Activated gamma-delta T cell treated with Interleukin-2 at 50 U/mL for 16 hours (primary cell): ENCODE data around the gene VAPA.
"Not testable (repeated sequence)": the region's sequence is repeated elsewhere in the genome, so short reads cannot be mapped to it uniquely, and the experiment has no call there.

Source experiments
- DNase-seq: peaks from one replicate; pipeline ENCODE4 v3.0.0-alpha.2; 2020

VAPA gene

DNA sequence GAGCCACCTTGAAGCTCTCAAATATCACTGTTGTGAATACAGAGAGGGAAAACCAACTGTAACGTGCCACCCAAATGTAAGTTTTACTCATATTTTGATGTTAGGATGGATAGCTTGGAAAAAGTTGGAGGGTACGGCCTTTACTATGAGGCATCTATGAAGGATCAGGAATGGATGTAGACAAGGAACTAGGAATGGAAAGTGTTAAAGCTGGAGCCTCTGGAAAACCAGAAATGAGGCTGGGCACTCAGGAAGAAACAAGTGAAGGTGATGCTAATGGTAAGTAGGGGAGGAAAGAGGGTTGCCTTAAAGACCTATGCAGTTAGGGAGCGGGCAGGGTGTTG, 27.8 kb upstream of the VAPA start:
- no peak for DNase-seq

DNA sequence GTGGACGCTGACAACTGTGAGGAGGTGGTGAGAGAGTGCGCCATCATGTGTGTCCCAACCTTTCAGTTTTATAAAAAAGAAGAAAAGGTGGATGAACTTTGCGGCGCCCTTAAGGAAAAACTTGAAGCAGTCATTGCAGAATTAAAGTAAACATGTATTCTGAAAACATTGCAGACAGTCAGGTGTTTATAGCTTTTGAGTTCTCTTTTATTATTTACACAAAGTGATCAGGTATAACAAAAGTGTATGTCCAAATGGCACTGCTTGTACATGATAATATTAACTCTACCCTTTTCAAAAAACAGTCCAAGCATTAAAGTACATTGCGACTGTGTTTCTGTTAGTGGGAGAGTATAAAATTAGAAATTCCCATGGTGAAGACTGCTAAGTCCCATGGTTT, 25.8 kb upstream of the VAPA start:
- DNase-seq = no peak

GRCh38 chr18:9890196-9890595, 23.6 kb upstream of the VAPA start:
- DNase-seq = no peak

- DNase-seq = no peak
These were observed 22.9 kb upstream of the VAPA start for GRCh38 chr18:9890957-9891356.

DNA sequence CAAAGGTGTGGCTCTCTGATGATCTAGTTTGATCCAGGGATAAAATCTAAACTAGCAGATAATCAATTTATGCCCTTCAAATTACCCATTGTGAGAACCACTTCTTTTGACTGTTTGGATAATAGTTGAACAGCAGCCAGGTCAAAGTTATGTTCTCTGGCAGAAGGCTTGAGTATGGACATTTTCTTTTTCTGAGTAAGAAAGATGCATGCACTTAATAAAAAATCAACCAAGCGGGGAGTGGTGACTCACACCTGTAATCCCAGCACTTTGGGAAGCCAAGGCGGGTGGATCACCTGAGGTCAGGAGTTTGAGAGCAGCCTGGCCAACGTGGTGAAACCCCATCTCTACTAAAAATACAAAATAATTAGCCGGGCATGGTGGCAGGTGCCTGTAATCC, 22.3 kb upstream of the VAPA start:
- DNase-seq = not testable (repeated sequence)

GRCh38 chr18:9894454-9895068, 19.3 kb upstream of the VAPA start:
- no peak for DNase-seq

GRCh38 chr18:9897129-9897528, 16.7 kb upstream of the VAPA start:
- no peak for DNase-seq

DNA sequence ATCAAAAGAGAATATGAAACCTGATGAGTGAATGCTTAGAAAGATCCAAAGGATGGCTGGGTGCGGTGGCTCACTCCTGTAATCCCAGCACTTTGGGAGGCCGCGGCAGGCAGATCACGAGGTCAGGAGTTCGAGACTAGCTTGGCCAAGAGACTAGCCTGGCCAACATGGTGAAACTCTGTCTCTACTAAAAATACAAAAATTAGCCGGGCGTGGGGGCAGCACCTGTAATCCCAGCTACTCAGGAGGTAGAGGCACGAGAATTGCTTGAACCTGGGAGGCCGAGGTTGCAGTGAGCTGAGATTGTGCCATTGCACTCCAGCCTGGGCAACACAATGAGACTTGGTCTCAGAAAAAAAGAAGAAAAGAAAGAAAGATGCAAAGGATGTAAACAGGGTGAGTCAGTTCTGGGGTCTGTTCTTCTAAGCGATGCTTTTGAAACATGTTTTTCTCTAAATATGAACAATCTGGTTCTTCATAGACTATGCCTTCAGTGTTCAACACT, 16.0 kb upstream of the VAPA start:
- not testable (repeated sequence) for DNase-seq

GRCh38 chr18:9898792-9899549, 14.8 kb upstream of the VAPA start:
- no peak for DNase-seq

- not testable (repeated sequence) for DNase-seq
These were observed 14.3 kb upstream of the VAPA start for GRCh38 chr18:9899550-9899930.

DNA sequence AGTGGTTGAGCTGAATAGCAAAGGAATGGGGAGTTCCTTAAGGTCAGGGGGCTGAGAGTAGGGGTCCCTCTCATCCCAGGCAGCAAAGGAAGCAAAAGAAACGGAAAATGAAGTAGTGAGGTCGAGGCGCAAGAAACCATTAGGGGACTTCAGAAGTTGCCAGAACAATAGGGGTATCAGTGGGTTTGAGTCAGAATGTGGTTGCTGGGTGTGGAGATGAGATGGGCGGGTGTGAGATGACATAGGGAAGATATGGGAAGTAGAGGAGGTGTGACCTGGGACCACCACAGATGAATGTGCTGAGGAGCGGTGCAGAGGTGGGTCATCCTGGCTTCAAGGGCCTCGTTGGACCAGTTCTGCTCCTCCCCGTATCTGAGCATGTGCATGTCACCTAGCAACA, 13.1 kb upstream of the VAPA start:
- DNase-seq = no peak

- no peak for DNase-seq
These were observed 12.4 kb upstream of the VAPA start for GRCh38 chr18:9901377-9901776.

GRCh38 chr18:9902264-9902663, 11.6 kb upstream of the VAPA start:
- not testable (repeated sequence) for DNase-seq

DNA sequence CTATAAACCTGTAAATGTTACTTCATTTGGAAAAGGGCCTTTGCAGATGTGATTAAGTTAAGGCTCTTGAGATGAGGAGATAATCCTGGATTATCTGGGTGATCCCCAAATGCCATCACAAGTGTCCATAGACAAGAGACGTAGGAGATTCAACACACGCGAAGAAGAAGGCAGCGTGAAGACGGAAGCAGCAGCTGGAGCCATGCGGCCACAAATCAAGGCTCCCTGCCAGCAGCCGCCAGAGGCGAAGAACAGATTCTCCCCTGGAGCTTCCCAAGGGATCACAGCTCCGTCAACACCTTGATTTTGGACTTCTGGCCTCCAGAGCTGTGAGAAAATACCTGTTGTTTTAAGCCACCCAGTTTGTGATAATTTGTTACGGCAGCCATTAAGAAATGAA, 11.0 kb upstream of the VAPA start:
- DNase-seq = no peak

GRCh38 chr18:9905401-9905922, 8.4 kb upstream of the VAPA start:
- no peak for DNase-seq

DNA sequence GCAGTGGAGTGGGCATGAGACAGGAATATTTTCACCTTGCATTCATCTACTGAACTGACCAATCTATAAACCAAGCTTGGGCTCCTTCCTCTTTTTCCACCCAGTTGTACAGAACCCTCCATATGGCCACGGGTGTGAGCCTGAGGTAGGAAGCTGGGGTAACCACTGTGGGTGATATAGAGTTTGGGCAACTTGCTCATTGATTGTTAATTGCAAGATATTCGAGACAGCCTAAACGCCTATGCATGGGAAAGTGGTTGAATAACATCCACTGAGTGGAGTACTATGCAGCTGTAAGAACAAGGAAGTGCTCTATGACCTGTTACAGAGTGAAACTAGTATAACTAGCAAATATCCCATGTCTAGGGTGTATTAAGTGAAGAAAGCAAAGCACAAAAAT, 7.3 kb upstream of the VAPA start:
- DNase-seq = no peak

- DNase-seq = no peak
These were observed 5.9 kb upstream of the VAPA start for GRCh38 chr18:9907867-9908266.

DNA sequence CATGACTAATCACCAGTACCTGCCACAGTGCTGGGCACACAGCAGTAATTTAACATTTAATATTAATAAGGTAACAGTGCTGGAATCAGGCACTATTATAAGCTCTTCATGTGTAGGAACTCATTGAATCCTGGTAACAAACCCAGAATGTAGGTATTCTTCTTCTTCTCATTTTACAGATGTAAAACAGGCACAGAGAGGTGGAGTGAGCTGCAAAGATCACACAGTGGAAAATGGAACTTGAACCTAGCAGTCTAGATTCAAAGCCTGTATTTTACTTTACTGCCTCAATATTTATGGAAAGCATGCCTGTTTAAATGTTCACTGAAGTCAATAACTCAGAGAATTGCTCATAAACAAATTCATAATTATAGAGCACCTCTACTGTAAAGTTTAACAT, 3.7 kb upstream of the VAPA start:
- DNase-seq = no peak

GRCh38 chr18:9910661-9911060, 3.2 kb upstream of the VAPA start:
- DNase-seq = no peak

DNA sequence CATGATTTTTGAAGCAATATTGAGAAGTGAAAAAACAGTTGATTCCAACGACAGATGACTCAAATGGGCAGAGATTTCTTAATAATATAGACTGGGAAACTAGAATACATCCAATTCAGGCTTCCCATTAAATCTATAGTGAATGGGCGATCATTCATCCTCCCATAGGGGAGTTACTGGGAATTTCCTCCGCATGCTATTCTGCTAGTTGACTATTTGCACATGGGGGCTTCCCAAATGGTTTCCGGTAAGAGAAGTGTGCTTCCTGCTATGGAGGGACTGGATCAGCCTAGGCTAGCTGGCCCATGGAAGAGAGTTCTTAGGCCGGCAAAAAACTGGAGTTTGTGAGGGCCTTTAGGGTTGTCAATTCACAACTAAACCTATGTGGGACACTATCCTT, 2.6 kb upstream of the VAPA start:
- no peak for DNase-seq

DNA sequence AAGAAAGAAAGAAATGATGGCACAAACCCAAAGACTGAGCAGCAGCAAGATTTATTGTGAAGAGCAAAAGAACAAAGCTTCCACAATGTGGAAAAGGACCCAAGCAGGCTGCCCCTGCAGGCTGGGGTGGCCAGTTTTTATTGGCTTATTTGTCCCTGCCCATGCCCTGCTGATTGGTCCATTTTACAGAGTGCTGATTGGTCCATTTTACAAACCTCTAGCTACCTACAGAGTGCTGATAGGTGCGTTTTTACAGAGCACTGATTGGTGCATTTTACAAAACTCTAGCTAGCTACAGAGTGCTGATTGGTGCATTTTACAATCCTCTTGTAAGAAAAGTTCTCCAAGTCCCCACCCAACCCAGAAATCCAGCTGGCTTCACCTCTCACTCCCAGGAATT, 1.5 kb upstream of the VAPA start:
- DNase-seq = not testable (repeated sequence)

GRCh38 chr18:9913151-9913525, 678 bp upstream of the VAPA start:
- DNase-seq = no peak

GRCh38 chr18:9914334-9914583, 443 bp downstream of the VAPA start:
- DNase-seq = no peak

GRCh38 chr18:9914584-9915290, 921 bp downstream of the VAPA start:
- peak; percentile 72 for DNase-seq
